Astrocyte of the spinal cord (primary cell): Measurements from ENCODE around the gene TAF6L.
A peak's percentile ranks its signal among the peaks of the same experiment; 100 is the strongest.
"Not testable (repeated sequence)": the region's sequence is repeated elsewhere in the genome, so short reads cannot be mapped to it uniquely, and the experiment has no call there.

Source experiments
- DNase-seq: peaks from one replicate; pipeline ENCODE4 v3.0.0; 2011; ENCODE audit warnings: low read depth, low spot score
- H3K4me3 ChIP-seq: 2 replicates; pipeline ENCODE4 v1.5.1; 2011; ENCODE audit warnings: low read depth, mild to moderate bottlenecking, low read length, moderate library complexity
- CTCF ChIP-seq: IDR thresholded peaks from 2 replicates; pipeline ENCODE4 v1.5.1; 2012; ENCODE audit warnings: low read depth, mild to moderate bottlenecking, low read length, inconsistent platforms
- in situ Hi-C: cut with HindIII; loops from 2 replicates; pipeline ENCODE4 v1.10.0; 2017; ENCODE audit warnings: low sequenced_read_pairs

TAF6L gene

GRCh38 chr11:62727165-62727871, 43.9 kb upstream of the TAF6L start, which contains the start of gene HNRNPUL2:
TSS of gene HNRNPUL2 (minus strand) at chr11:62727457. CDS start at chr11:62727156, 301 bp downstream.
- in situ Hi-C loops, result no loop called here
- DNase-seq, result peak; percentile 99
- peak; percentile 6 for TF ChIP-seq CTCF
- peak within 1 kb of the TSS; percentile 78 for H3K4me3 ChIP-seq

GRCh38 chr11:62727872-62728170, 43.4 kb upstream of the TAF6L start:
- in situ Hi-C loops, result no loop called here
- peak; percentile 98 for DNase-seq
- H3K4me3 ChIP-seq, result peak overlapping the region; percentile 78
- TF ChIP-seq CTCF, result no peak

- peak; percentile 90 for DNase-seq
- H3K4me3 ChIP-seq, result peak within 1 kb of the TSS; percentile 78
- TF ChIP-seq CTCF, result no peak
- in situ Hi-C loops, result no loop called here
Measured at GRCh38 chr11:62728171-62728988, 42.8 kb upstream of the TAF6L start, which contains the start of gene TTC9C. TSS of gene TTC9C (plus strand) at chr11:62728486. CDS start at chr11:62728849, 363 bp downstream.

- in situ Hi-C loops, DNase-seq: not testable (repeated sequence)
- H3K4me3 ChIP-seq, result peak overlapping the region; percentile 78
Measured at GRCh38 chr11:62730076-62730475, 41.1 kb upstream of the TAF6L start.

- H3K4me3 ChIP-seq, result no peak overlapping the region
- no peak for TF ChIP-seq CTCF
- in situ Hi-C loops, result no loop called here
- DNase-seq, result peak; percentile 29
Measured at GRCh38 chr11:62732830-62733229, 38.4 kb upstream of the TAF6L start.

GRCh38 chr11:62737196-62737595, 34.0 kb upstream of the TAF6L start:
- no peak for DNase-seq
- in situ Hi-C loops, result no loop called here
- no peak overlapping the region for H3K4me3 ChIP-seq
- no peak for TF ChIP-seq CTCF
